CD14-positive monocyte (primary cell): Measurements from ENCODE around the gene IL17C. TPM values are rescaled to one million over a fixed set of nuclear protein-coding genes. Genes with fewer than 3 reads are reported as not detected.
A peak's percentile ranks its signal among the peaks of the same experiment; 100 is the strongest.

Experiments used
- DNase-seq, 3 donors: peaks; one replicate each; pipeline ENCODE4 v3.0.0-alpha.2; 2011 to 2022
- H2AFZ ChIP-seq: 2 replicates; pipeline ENCODE4 v1.6.0; 2012; ENCODE audit warnings: mild to moderate bottlenecking, low read depth, low read length, inconsistent platforms; ENCODE audit not compliant: insufficient read depth, poor library complexity, severe bottlenecking
- H3K27ac ChIP-seq, 2 donors: 1 replicate in 1 of 2; 2 replicates in 1 of 2; pipeline ENCODE4 v1.5.1; 2012 to 2013; ENCODE audit warnings: low read length in 2 of 2, control low read depth in 1 of 2, inconsistent platforms in 1 of 2, low read depth in 1 of 2, mild to moderate bottlenecking in 1 of 2
- H3K27me3 ChIP-seq, 2 donors: one replicate each; pipeline versions ENCODE4 v1.6.0 to v1.6.1; 2011 to 2013; ENCODE audit warnings: low read length in 2 of 2; ENCODE audit not compliant: control insufficient read depth in 2 of 2, insufficient read depth in 2 of 2
- H3K36me3 ChIP-seq, 2 donors: replicated peaks in 1 of 2; 1 replicate in 1 of 2; 2 replicates in 1 of 2; pipeline versions ENCODE4 v1.5.1 to v1.6.1; 2012 to 2013; ENCODE audit warnings: low read length in 2 of 2, control low read depth in 1 of 2, inconsistent platforms in 1 of 2, mild to moderate bottlenecking in 1 of 2; ENCODE audit not compliant: insufficient read depth in 2 of 2, control insufficient read depth in 1 of 2
- H3K4me1 ChIP-seq, 2 donors: 1 replicate in 1 of 2; 2 replicates in 1 of 2; pipeline versions ENCODE4 v1.5.1 to v1.6.1; 2012 to 2013; ENCODE audit warnings: low read length in 2 of 2, control low read depth in 1 of 2, inconsistent platforms in 1 of 2, mild to moderate bottlenecking in 1 of 2, moderate library complexity in 1 of 2; ENCODE audit not compliant: insufficient read depth in 2 of 2, control insufficient read depth in 1 of 2
- H3K4me2 ChIP-seq: replicated peaks from 2 replicates; pipeline ENCODE3; 2012; ENCODE audit warnings: low read length, moderate library complexity, mild to moderate bottlenecking; ENCODE audit not compliant: poor library complexity, severe bottlenecking; ENCODE audit errors: extremely low read depth
- H3K4me3 ChIP-seq, 3 experiments: fragments of 200-600 bp in 1 of 3; sonication (generic) in 1 of 3; replicated peaks in 1 of 3; 1 replicate in 2 of 3; 2 replicates in 1 of 3; pipeline ENCODE4 v1.5.1; 2011 to 2013; ENCODE audit warnings: low read length in 3 of 3, mild to moderate bottlenecking in 3 of 3, control low read depth in 2 of 3, low read depth in 2 of 3, inconsistent platforms in 1 of 3, moderate library complexity in 1 of 3
- H3K79me2 ChIP-seq: 2 replicates; pipeline ENCODE4 v1.6.0; 2012; ENCODE audit warnings: mild to moderate bottlenecking, control low read depth, inconsistent platforms, low read length, moderate library complexity; ENCODE audit not compliant: insufficient read depth
- H3K9ac ChIP-seq: 2 replicates; pipeline ENCODE4 v1.6.0; 2017; ENCODE audit warnings: low read length, mild to moderate bottlenecking; ENCODE audit not compliant: insufficient read depth, poor library complexity, severe bottlenecking
- H3K9me3 ChIP-seq, 2 donors: replicated peaks in 1 of 2; 1 replicate in 1 of 2; 2 replicates in 1 of 2; pipeline versions ENCODE4 v1.5.1 to v1.6.1; 2012 to 2013; ENCODE audit warnings: low read length in 2 of 2, control low read depth in 1 of 2; ENCODE audit not compliant: control insufficient read depth in 1 of 2, insufficient read depth in 1 of 2
- H4K20me1 ChIP-seq: 2 replicates; pipeline ENCODE4 v1.6.0; 2012; ENCODE audit warnings: mild to moderate bottlenecking, low read length, control low read depth, moderate library complexity; ENCODE audit not compliant: insufficient read depth
- H3K27ac Mint-ChIP-seq, 7 donors: one replicate each; pipeline ENCODE4 v1.8.0; 2020; ENCODE audit warnings: mild to moderate bottlenecking in 7 of 7, mixed read lengths in 7 of 7, moderate library complexity in 6 of 7, inconsistent platforms in 2 of 7
- H3K27me3 Mint-ChIP-seq, 3 donors: one replicate each; pipeline ENCODE4 v1.8.0; 2021 to 2022; ENCODE audit warnings: low read depth in 3 of 3, mild to moderate bottlenecking in 3 of 3, mixed read lengths in 3 of 3, moderate library complexity in 3 of 3, inconsistent platforms in 1 of 3
- H3K36me3 Mint-ChIP-seq, 2 donors: one replicate each; pipeline ENCODE4 v1.8.0; 2020; ENCODE audit warnings: mixed read lengths in 2 of 2, inconsistent platforms in 1 of 2, mild to moderate bottlenecking in 1 of 2
- H3K4me1 Mint-ChIP-seq: one replicate; pipeline ENCODE4 v1.8.0; 2020; ENCODE audit warnings: mild to moderate bottlenecking, mixed read lengths
- H3K4me3 Mint-ChIP-seq, 2 donors: one replicate each; pipeline ENCODE4 v1.8.0; 2020; ENCODE audit warnings: mild to moderate bottlenecking in 2 of 2, mixed read lengths in 2 of 2, moderate library complexity in 1 of 2
- H3K9me3 Mint-ChIP-seq, 7 donors: one replicate each; pipeline ENCODE4 v1.8.0; 2020 to 2022; ENCODE audit warnings: mixed read lengths in 7 of 7, mild to moderate bottlenecking in 6 of 7, moderate library complexity in 6 of 7, inconsistent platforms in 2 of 7
- WGBS: methylation state at CpG from one replicate; pipeline ENCODE4 v1.1.5; 2013; ENCODE audit warnings: missing lambda C conversion rate; ENCODE audit not compliant: insufficient coverage; 5-methylcytosine and 5-hydroxymethylcytosine counted together
- intact Hi-C, 2 donors: fragments of 100-400 bp; cut with micrococcal nuclease; formaldehyde crosslinking; loops; one replicate each; pipeline versions ENCODE4 v1.15.0 to v1.15.1; 2023
- polyA plus RNA-seq, 3 donors: library from polyadenylated mRNA; depleted of rRNA in 1 of 3; unstranded in 2 of 3; stranded (reverse) in 1 of 3; fragments of 300-500 nt in 2 of 3; fragments of >200 nt in 1 of 3; fragmentation: Illumina TruSeq in 2 of 3; gene quantifications; 1 replicate in 2 of 3; 2 replicates in 1 of 3; pipeline ENCODE4 v1.2.3, GENCODE V29; 2012 to 2021
- TF ChIP-seq, protein P1 (sequence below): fragments of 200-600 bp; IDR thresholded peaks from one replicate; pipeline ENCODE4 v1.8.0; 2022; ENCODE audit warnings: antibody characterized with exemption, mild to moderate bottlenecking

The IL17C gene
- polyA plus RNA-seq, 3 donors: 0.08 TPM; not detected in 2

DNA sequence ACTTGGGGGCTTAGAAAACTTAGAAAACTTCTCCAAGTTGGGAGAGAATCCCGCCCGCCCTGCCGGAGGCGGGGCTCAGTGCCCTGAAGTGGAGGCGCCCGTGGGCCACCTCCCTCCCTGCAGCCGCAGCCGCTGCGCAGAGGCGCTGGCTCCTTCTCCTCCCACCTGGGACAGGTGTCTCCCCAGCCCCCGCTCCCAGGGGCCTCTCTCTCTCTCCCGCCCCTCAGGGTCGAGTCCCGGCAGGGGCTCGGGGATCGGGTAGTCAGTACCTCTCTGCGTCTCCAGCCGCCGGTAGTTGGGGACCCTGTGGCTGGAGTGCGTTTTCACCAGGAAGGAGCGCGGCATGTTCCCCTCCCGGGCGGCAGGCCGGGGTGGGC is 47.7 kb downstream of the IL17C start:
- Mint-ChIP-seq H3K36me3 (peaks cover 9 to 11% of the 10 kb centered on the region in 2 donors), H3K9me3 (no peaks in the 10 kb centered on the region), H3K4me1 (peaks cover 59% of the 10 kb centered on the region), H3K27me3 (peaks cover 13 to 19% (median 15%) of the 10 kb centered on the region in 3 donors), H3K27ac (peak overlapping the region in 5 of 7 donors; percentile 42 to 83 (median 58)), H3K4me3 (peak overlapping the region; percentile 80 to 86)
- H3K9ac ChIP-seq: peak overlapping the region; percentile 78
- H3K27ac ChIP-seq: peak overlapping the region; percentile 41 to 77
- WGBS: under 1% methylated on average over 23 of the region's 25 CpGs
- H3K27me3 ChIP-seq: no peaks in the 10 kb centered on the region
- H3K4me3 ChIP-seq: peak overlapping the region; percentile 71 to 94 (median 89)
- TF ChIP-seq, protein P1, sequence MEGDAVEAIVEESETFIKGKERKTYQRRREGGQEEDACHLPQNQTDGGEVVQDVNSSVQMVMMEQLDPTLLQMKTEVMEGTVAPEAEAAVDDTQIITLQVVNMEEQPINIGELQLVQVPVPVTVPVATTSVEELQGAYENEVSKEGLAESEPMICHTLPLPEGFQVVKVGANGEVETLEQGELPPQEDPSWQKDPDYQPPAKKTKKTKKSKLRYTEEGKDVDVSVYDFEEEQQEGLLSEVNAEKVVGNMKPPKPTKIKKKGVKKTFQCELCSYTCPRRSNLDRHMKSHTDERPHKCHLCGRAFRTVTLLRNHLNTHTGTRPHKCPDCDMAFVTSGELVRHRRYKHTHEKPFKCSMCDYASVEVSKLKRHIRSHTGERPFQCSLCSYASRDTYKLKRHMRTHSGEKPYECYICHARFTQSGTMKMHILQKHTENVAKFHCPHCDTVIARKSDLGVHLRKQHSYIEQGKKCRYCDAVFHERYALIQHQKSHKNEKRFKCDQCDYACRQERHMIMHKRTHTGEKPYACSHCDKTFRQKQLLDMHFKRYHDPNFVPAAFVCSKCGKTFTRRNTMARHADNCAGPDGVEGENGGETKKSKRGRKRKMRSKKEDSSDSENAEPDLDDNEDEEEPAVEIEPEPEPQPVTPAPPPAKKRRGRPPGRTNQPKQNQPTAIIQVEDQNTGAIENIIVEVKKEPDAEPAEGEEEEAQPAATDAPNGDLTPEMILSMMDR: no peak
- H3K9me3 ChIP-seq: no peaks in the 10 kb centered on the region
- H3K4me2 ChIP-seq: peak overlapping the region; percentile 91
- H3K36me3 ChIP-seq: peaks cover 0 to 2% of the 10 kb centered on the region in 2 donors
- H4K20me1 ChIP-seq: peaks cover 4% of the 10 kb centered on the region
- no peak for DNase-seq
- peaks cover 63 to 69% of the 10 kb centered on the region in 2 donors for H3K4me1 ChIP-seq
- H2AFZ ChIP-seq: peak overlapping the region; percentile 76
- intact Hi-C loops: loop anchor here (2.0 to 10.0 kb wide), 5 partner anchors 15 to 91 kb away; partner anchors contain the start of genes CYBA (in 2 of the 2) and IL17C (in 1 of the 2)
- H3K79me2 ChIP-seq: peaks cover 22% of the 10 kb centered on the region

DNA sequence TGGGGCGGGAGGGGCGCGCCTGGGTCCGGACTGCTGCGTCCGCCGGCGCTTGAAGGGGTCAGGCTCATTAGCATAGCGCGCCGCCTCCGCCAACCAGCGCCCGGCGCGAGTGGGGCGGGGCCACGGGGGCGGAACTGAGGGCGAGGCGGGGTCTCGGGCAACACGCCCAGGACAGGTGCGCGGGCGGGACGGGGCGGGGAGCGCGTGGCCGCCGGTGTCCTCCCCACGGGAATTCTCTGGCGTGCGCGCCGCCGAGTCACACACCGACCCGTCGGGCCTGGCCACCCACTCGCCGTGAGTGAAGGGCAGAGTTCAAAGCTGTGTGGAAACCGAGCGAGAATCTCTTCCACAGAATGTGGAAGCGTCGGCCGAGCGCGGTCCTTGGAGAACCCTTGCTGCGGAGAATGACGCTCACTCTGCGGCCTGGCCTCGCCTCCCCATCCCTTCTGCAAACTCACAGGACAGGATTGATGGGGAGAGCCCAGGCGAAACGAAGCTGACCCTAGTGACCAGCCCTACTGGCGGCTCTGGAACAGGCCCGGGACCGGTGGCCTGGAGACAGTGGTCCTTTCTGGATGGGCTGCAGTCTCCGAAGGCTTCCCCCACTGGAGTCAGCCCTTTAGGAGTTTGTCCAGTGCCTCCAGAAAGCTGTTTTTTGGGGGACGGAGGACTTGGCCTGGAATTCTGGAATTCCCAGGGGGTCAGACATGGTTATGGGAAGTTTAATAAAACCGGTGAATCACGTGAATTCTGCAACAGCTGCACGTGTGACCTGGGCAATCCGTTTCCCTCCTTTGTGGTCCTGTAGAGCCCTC is 48.3 kb downstream of the IL17C start, which contains the start of gene SNAI3:
Gene SNAI3 (minus strand): TSS at position 69 of the 815 bp plus-strand sequence. CDS start 101 bp downstream, outside the sequence.
- H3K9me3 ChIP-seq: no peaks in the 10 kb centered on the region
- peak; percentile 69 to 78 (median 76) for DNase-seq
- H3K27me3 ChIP-seq: no peaks in the 10 kb centered on the region
- peak within 1 kb of the TSS; percentile 78 for H3K9ac ChIP-seq
- H3K4me2 ChIP-seq: peak within 1 kb of the TSS; percentile 91
- intact Hi-C loops: loop anchor here (2.0 to 10.0 kb wide), 5 partner anchors 14 to 92 kb away; partner anchors contain the start of genes CYBA (in 2 of the 2) and IL17C (in 1 of the 2)
- Mint-ChIP-seq H3K27me3 (peaks cover 13 to 19% (median 15%) of the 10 kb centered on the region in 3 donors), H3K27ac (peak within 1 kb of the TSS; percentile 54 to 83 (median 58)), H3K4me3 (peak within 1 kb of the TSS; percentile 80 to 86), H3K9me3 (no peaks in the 10 kb centered on the region), H3K4me1 (peaks cover 59% of the 10 kb centered on the region), H3K36me3 (peaks cover 8 to 9% of the 10 kb centered on the region in 2 donors)
- 10% methylated on average over 59 of the region's 65 CpGs for WGBS
- peak within 1 kb of the TSS; percentile 71 to 94 (median 89) for H3K4me3 ChIP-seq
- peak within 1 kb of the TSS; percentile 76 for H2AFZ ChIP-seq
- TF ChIP-seq, protein P1: no peak
- H3K27ac ChIP-seq: peak within 1 kb of the TSS; percentile 41 to 77
- H4K20me1 ChIP-seq: peaks cover 4% of the 10 kb centered on the region
- no peaks in the 10 kb centered on the region for H3K36me3 ChIP-seq
- H3K4me1 ChIP-seq: peaks cover 63 to 69% of the 10 kb centered on the region in 2 donors
- peaks cover 22% of the 10 kb centered on the region for H3K79me2 ChIP-seq
